NOMO-1 (cell line): ENCODE measurements around the gene CANT1.

Experiments used
- DNase-seq, 2 experiments: peaks; one replicate each; lab custom pipeline; 2025; ENCODE audit not compliant: unreplicated experiment in 2 of 2; lab: John Stamatoyannopoulos, UW

CANT1 gene

GRCh38 chr17:79012563-79013134 lies 3.1 kb upstream of the CANT1 start:
- no peak for DNase-seq

GRCh38 chr17:79011451-79012147 lies 2.0 kb upstream of the CANT1 start:
- DNase-seq: no peak

GRCh38 chr17:79010304-79010646 lies 711 bp upstream of the CANT1 start:
- no peak for DNase-seq

DNA sequence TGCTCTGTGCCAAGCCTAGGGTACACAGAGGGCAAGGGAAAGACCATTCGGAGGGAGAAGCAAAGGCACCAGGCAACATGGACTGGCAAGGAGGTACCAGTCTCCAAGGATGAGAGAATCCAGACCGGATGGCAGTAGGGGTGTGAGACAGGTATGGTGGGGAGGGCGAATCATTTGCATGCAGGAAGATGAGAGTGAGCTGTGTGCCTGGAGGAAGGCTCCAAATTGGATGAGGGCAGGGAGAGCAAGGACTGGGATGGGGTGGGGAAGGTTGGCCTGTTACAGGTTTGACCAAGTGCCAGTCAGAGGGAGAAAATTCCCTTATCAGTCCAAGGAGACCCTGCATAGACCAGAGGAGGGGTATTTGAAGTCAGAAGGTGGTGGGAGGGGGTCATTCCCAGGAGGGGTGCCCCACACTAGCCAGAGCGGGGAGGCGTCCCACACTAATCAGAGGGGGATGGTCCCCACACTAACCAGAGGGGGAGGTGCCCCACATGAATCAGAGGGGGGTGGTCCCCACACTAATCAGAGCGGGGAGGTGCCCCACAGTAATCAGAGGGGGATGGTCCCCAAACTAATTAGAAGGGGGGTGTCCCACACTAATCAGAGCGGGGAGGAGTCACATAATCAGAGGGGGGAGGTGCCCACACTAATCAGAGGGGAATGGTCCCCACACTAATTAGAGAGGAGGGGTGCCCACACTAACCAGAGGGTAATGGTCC lies 737 bp downstream of the CANT1 start:
- DNase-seq: no peak

DNA sequence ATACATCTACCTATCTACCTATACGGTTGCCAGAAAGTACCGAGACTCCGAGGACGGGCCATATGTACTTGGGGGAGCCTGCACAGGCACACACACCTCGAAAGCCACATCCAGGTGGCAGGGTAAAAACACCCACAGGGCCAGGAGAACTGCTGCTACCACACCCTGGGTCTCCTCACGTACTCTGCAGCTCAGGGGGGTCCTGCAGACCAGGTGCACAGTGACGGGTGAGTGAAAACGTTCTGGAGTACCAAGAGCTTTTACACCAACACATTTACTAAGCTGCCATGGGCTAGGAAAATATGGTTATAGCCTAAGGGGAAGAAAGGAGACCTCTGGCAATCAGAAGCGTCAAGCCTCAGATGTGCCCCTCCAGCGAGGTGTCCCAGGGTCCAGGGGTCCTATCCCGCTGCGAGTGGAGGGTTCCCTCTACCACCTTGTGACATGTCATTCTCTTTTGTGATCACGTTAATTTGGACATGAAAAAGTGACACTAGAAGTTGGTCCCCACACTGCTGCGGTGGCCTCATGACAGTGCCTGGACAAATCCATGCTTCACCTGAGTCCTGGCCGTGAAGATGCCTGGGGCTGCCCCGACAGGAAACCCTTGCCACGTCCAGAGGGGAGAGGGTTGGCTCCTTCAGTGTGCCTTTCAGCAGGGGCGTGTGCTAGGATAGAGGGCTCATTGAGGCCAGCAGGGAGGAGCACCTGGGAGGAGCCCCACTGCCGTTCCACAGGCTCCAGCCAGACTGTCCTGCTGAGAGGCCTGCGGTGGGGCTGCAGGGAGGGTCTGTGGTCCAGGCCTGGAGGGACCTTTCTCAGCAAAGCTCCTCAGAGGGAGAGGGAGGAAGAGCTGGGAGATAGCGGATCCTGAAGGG lies 1.8 kb downstream of the CANT1 start:
- DNase-seq: no peak

- DNase-seq: no peak
These were observed 2.6 kb downstream of the CANT1 start for GRCh38 chr17:79006794-79007503.

- no peak for DNase-seq
These were observed 3.5 kb downstream of the CANT1 start for GRCh38 chr17:79006046-79006445.

DNA sequence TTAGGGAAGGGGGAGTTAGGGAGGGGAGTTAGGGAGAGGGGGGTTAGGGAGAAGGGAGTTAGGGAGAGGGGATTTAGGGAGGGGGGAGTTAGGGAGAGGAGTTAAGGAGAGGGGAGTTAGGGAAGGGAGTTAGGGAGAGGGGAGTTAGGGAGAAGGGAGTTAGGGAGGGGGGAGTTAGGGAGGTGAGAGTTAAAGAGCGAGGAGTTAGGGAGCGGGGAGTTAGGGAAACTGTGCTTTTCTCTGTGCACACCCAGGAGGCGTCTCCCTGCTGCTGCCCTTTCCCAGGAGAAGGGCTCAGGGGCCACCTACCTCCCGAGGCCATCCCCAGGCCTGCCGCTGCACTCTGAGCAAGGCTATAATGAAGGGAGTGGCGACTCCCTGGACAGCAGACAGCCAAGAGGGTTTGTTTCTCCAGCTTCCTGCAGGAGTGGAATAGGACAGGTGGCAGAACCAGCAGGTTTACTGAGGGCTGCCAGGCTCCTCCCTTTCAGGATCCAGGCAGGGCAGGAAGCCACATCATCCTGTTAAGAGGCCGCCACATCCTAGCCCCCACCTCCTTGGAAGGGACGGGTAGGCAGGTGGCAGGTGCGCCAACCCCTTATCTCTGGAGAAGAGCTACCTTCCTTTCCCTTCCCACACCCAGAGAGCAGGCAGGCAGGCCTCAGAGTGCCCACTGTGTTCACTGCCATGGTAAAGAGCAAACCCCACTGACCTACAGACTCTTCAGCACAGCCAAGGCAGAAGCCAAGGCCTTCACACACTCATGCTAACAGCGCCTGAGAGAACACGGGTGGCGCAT lies 4.3 kb downstream of the CANT1 start:
- DNase-seq: no peak

GRCh38 chr17:79003661-79004411 lies 5.7 kb downstream of the CANT1 start:
- DNase-seq: no peak

DNA sequence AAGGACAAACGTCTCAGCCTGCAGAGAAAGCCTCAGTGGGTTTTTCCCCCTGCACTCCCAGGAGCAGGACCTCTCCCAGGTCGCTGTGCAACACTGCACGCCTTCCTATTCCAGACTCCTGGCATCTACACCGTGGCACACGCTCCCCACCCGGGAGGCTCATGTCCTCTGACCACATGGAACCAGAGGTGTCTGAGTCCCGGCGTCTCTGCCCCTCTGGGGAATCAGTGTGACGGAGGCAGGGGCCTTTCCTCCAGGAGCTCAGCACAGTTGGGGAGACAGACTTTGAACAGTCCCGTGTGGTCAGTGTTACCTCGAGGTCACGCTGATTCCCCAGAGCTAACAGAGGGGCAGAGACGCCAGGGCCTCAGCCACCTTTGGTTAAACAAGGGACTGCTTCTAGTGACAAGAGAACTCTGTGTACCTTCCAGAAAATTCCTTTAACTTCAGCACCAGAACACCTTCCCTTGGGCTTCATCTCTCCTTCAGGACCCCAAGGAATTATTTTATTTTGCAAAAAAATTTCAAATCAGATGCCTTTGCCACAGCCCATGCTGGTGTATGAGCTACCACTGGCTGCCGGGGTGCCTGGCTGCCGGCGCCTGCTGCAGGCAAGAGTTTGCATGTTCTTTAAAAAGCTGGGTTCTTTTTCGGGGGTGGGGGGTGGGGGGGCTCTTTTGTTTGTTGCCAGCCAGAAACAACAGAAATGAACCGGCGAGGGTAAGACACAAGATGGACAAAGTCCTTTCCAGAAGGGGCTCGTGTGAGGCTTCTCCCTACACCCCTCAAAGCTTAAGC lies 6.6 kb downstream of the CANT1 start:
- DNase-seq: no peak

- no peak for DNase-seq
These were observed 7.3 kb downstream of the CANT1 start for GRCh38 chr17:79002291-79002690.

- no peak for DNase-seq
These were observed 8.2 kb downstream of the CANT1 start for GRCh38 chr17:79001190-79002020.

DNA sequence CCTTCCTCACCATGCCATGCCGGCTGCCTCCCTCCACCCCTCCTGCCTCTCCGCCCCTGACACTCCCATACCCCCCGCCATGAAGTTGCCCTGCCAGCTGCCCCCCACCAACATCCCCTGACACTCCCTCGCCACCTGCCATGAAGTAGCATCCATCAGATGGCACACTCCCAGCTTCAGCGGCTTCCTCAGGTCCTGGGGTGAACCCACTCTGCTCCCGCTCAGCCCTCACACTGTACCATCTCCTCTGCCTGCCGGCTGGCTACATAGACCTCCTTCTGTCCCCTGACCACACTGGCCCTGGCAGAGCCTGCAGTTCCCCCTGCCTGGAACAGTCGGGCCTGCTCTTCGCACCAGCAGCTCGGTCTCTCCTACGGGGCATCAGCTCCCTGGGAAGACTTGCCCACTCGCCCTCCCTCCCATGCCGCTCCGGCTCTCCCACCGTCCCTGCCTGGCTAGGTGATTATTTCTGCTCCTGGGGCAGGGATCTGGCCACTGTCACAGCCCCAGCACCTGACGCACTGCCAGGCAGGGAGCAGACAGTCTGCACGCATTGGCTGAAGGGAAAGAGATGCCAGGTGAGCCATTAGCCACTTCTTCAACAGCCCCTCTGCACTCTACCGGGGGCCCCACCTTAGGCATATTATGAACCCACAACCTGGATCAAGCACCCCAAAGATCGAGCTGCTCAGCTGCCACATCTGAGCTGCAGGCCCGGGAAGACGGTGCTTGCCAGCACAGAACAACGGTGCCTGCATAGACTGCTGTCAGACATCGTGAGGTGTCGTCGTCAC lies 9.0 kb downstream of the CANT1 start:
- DNase-seq: no peak

- DNase-seq: no peak
These were observed 9.6 kb downstream of the CANT1 start for GRCh38 chr17:78999947-79000395.

GRCh38 chr17:78999056-78999768 lies 10.4 kb downstream of the CANT1 start:
- no peak for DNase-seq
